A549 (cell line): ENCODE measurements around the gene ZSCAN2. TPM values are rescaled to one million over a fixed set of nuclear protein-coding genes. Genes with fewer than 3 reads are reported as not detected.

Experiments used
- ATAC-seq, 2 experiments: fragments of 200-7000 bp in 1 of 2; fragments of >200 bp in 1 of 2; cut with Nextera tagmentation in 1 of 2; cut with Tn5 transposase in 1 of 2; 3 replicates each; pipeline versions ENCODE4 v1.8.0 to v1.9.1; 2018 to 2020; ENCODE audit warnings: mild to moderate bottlenecking in 1 of 2, moderate library complexity in 1 of 2
- CTCF ChIA-PET: fragments of 300-600 bp; sonication (Branson Sonifier 250); formaldehyde crosslinking; extraction: SDS; loops from one replicate; lab custom pipeline; 2021; ENCODE audit warnings: antibody characterized with exemption, inconsistent platforms; lab: Yijun Ruan, JAX
- POLR2A ChIA-PET: fragments of 350-600 bp; formaldehyde crosslinking; extraction: SDS; loops from one replicate; lab custom pipeline; 2021; ENCODE audit warnings: antibody characterized with exemption, inconsistent platforms; lab: Yijun Ruan, JAX
- DNase-seq, 2 experiments: peaks; one replicate each; pipeline versions ENCODE4 v3.0.0 to v3.0.0-alpha.2; 2011 to 2016; ENCODE audit warnings: low read depth in 1 of 2, low spot score in 1 of 2
- FAIRE-seq: peaks from 2 replicates; lab custom pipeline; 2011; peaks lifted over from hg19 to GRCh38; lab: Jason Lieb, UNC
- H3K27ac ChIP-seq, 2 experiments: fragments of >200 bp; sonication (Bioruptor Twin); formaldehyde crosslinking; 3 replicates each; pipeline ENCODE4 v1.5.1; 2016 to 2017
- H3K4me1 ChIP-seq: fragments of >200 bp; sonication (Bioruptor Twin); formaldehyde crosslinking; 3 replicates; pipeline ENCODE4 v1.6.1; 2016
- H3K4me2 ChIP-seq: fragments of >200 bp; sonication (Bioruptor Twin); formaldehyde crosslinking; 3 replicates; pipeline ENCODE4 v1.6.1; 2016
- H3K4me3 ChIP-seq: fragments of >200 bp; sonication (Bioruptor Twin); formaldehyde crosslinking; 3 replicates; pipeline ENCODE4 v1.5.1; 2016
- H3K9me3 ChIP-seq: fragments of >200 bp; sonication (Bioruptor Twin); formaldehyde crosslinking; 3 replicates; pipeline ENCODE4 v1.6.1; 2016
- BHLHE40 ChIP-seq: IDR thresholded peaks from 2 replicates; pipeline ENCODE4 v1.6.1; 2012; ENCODE audit warnings: low read depth, low read length, inconsistent platforms
- CEBPB ChIP-seq, 2 experiments: fragments of >200 bp in 1 of 2; sonication (Bioruptor Twin) in 1 of 2; formaldehyde crosslinking in 1 of 2; IDR thresholded peaks; 2 replicates each; pipeline ENCODE4 v1.6.1; 2012 to 2016
- CHD4 ChIP-seq: fragments of 200-600 bp; sonication (generic); IDR thresholded peaks from 2 replicates; pipeline ENCODE4 v1.6.1; 2016; ENCODE audit warnings: antibody characterized with exemption, mild to moderate bottlenecking, borderline replicate concordance
- EHF ChIP-seq: fragments of 250-450 bp; sonication (Bioruptor Pico); IDR thresholded peaks from 2 replicates; pipeline ENCODE4 v1.5.0; 2020; ENCODE audit warnings: mild to moderate bottlenecking
- EHMT2 ChIP-seq: fragments of 200-600 bp; sonication (generic); IDR thresholded peaks from 2 replicates; pipeline ENCODE4 v1.6.1; 2016; ENCODE audit warnings: antibody characterized with exemption, low read depth, mild to moderate bottlenecking, moderate library complexity
- ESRRA ChIP-seq: fragments of 150-350 bp; IDR thresholded peaks from 2 replicates; pipeline ENCODE4 v1.6.1; 2014; ENCODE audit warnings: mild to moderate bottlenecking, low read length, borderline replicate concordance
- FOSB ChIP-seq: fragments of 250-450 bp; sonication (Bioruptor Pico); IDR thresholded peaks from 2 replicates; pipeline ENCODE4 v1.5.0; 2020; ENCODE audit warnings: mild to moderate bottlenecking, moderate library complexity
- FOSL2 ChIP-seq, 2 experiments: fragments of 450-650 bp in 1 of 2; fragments of >200 bp in 1 of 2; sonication (Bioruptor Twin) in 1 of 2; formaldehyde crosslinking; IDR thresholded peaks; 2 replicates each; pipeline versions ENCODE4 v1.5.0 to v1.6.1; 2016 to 2020; ENCODE audit warnings: mild to moderate bottlenecking in 1 of 2, moderate library complexity in 1 of 2
- GATA3 ChIP-seq: IDR thresholded peaks from 2 replicates; pipeline ENCODE4 v1.6.1; 2012; ENCODE audit warnings: borderline replicate concordance
- HEYL ChIP-seq: fragments of 250-450 bp; sonication (Bioruptor Pico); IDR thresholded peaks from 2 replicates; pipeline ENCODE4 v1.8.0; 2021; ENCODE audit warnings: mild to moderate bottlenecking, moderate library complexity
- MAFK ChIP-seq: fragments of 450-650 bp; IDR thresholded peaks from 2 replicates; pipeline ENCODE4 v1.6.1; 2014; ENCODE audit not compliant: partially characterized antibody
- POLR2A ChIP-seq: IDR thresholded peaks from 2 replicates; pipeline ENCODE4 v1.6.1; 2012; ENCODE audit warnings: mild to moderate bottlenecking, low read length
- RAD21 ChIP-seq, 2 experiments: fragments of >200 bp in 1 of 2; sonication (Bioruptor Twin) in 1 of 2; formaldehyde crosslinking in 1 of 2; IDR thresholded peaks in 1 of 2; conservative IDR thresholded peaks in 1 of 2; 2 replicates in 1 of 2; 3 replicates in 1 of 2; pipeline ENCODE4 v1.6.1; 2012 to 2018; ENCODE audit warnings: inconsistent platforms in 1 of 2
- SMC3 ChIP-seq: fragments of >200 bp; sonication (Bioruptor Twin); formaldehyde crosslinking; IDR thresholded peaks from 3 replicates; pipeline ENCODE4 v1.6.1; 2018; ENCODE audit warnings: inconsistent platforms
- SREBF2 ChIP-seq: fragments of 450-650 bp; IDR thresholded peaks from 2 replicates; pipeline ENCODE4 v1.6.1; 2014; ENCODE audit warnings: mild to moderate bottlenecking, moderate library complexity
- ZC3H11A ChIP-seq: fragments of 450-650 bp; IDR thresholded peaks from 2 replicates; pipeline ENCODE4 v1.6.1; 2014; ENCODE audit warnings: antibody characterized with exemption, mild to moderate bottlenecking
- ZNF302 ChIP-seq: fragments of 250-450 bp; sonication (Bioruptor Pico); IDR thresholded peaks from 2 replicates; pipeline ENCODE4 v1.9.0; 2021; ENCODE audit warnings: inconsistent platforms, mild to moderate bottlenecking, moderate library complexity
- WGBS: methylation state at CpG from one replicate; pipeline ENCODE4 v1.1.6; 2017; ENCODE audit errors: missing lambda C conversion rate; 5-methylcytosine and 5-hydroxymethylcytosine counted together
- polyA plus RNA-seq, 4 experiments: library from polyadenylated mRNA; depleted of rRNA in 3 of 4; stranded (reverse); fragments of >200 nt; fragmentation: RNase III in 1 of 4; extraction: RNeasy Plus Mini Kit Qiagen cat#74134 plus additional on column Dnase treatment in 1 of 4; gene quantifications; 2 replicates in 3 of 4; 3 replicates in 1 of 4; pipeline ENCODE4 v1.2.3, GENCODE V29; 2011 to 2017
- TF ChIP-seq, protein P1 (sequence below): fragments of >200 bp; sonication (Bioruptor Twin); formaldehyde crosslinking; IDR thresholded peaks from 3 replicates; pipeline ENCODE4 v1.5.1; 2016
- TF ChIP-seq, protein P2 (sequence below): IDR thresholded peaks from 2 replicates; pipeline ENCODE4 v1.6.1; 2012; ENCODE audit warnings: low read depth, borderline replicate concordance
- TF ChIP-seq, protein P3 (sequence below): IDR thresholded peaks from 2 replicates; pipeline ENCODE4 v1.6.1; 2012
- TF ChIP-seq, protein P4 (sequence below): fragments of 250-450 bp; sonication (Bioruptor Pico); IDR thresholded peaks from 2 replicates; pipeline ENCODE4 v1.5.0; 2021; ENCODE audit warnings: mild to moderate bottlenecking, moderate library complexity, borderline replicate concordance
- TF ChIP-seq, protein P5 (sequence below): IDR thresholded peaks from 2 replicates; pipeline ENCODE4 v1.6.1; 2012
- TF ChIP-seq, protein P6 (sequence below): fragments of 250-450 bp; sonication (Bioruptor Pico); IDR thresholded peaks from 2 replicates; pipeline ENCODE4 v1.5.0; 2020; ENCODE audit warnings: low read depth, mild to moderate bottlenecking, moderate library complexity

Gene ZSCAN2
- polyA plus RNA-seq, 2 of the 4 experiments (the other 2 are of a cell fraction), result 16.5 to 17.5 TPM

DNA sequence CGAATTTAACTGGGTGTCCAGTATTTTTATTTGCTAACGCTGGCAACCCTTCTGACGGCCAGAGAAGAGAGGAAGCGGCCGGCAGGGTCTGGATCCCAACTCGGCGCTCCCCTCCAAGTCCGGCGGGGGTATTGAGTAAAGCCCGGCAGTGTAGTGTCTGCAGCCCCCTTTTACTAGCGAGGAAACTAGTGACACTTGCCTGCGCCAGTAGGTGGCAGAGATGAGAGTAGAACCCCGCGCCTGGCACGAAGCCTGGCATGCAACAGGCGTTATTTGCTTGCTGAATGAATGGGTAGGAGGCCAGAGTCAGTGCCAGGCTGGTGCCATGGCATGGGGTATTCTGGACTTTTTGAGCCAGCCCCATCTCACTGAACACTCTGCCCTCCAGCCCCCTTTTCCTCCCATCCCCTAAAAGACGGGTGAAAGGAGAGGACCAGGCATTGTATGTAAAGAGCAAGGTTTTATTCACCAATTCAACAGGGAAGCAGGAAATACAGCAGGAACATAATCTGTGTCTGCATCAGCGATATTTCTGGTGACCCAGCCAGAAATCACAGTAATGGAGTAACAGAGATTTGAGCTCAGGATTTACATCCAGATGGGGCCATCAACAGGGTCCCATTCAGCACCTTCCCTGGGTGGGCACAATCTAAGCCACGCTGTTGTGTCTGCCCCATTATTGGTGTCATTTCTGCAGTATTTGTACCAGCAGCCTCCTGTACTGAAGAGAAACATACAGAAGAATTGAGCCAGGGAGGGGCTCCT, 54.1 kb downstream of the ZSCAN2 start:
- 8% methylated on average over 19 of the region's 19 CpGs for WGBS
- CTCF ChIA-PET, result interaction anchor here (0.6 to 8.6 kb wide), 39 partner anchors 9 to 514 kb away, joined by 3 to 85 read pairs (median 4); partner anchors contain the start of gene SEC11A
- H3K4me2 ChIP-seq, result peak overlapping the region; percentile 86
- H3K4me1 ChIP-seq, result peaks cover 52% of the 10 kb centered on the region
- H3K4me3 ChIP-seq, result peak overlapping the region; percentile 73
- peak; percentile 73 to 88 for DNase-seq
- peak; percentile 44 to 65 for ATAC-seq
- no peaks in the 10 kb centered on the region for H3K9me3 ChIP-seq
- TF ChIP-seq MAFK (peak; percentile 12), RAD21 (conservative IDR thresholded peaks at IDR 0.05 in 1 of 2, IDR thresholded peaks at IDR 0.05 in 1 of 2) (peak; percentile 70 to 74), EHMT2 (no peak), CEBPB (IDR thresholded peaks at IDR 0.05) (0 out of 4 replicates have a peak, but pooled peaks of 1 of the 2 experiments have one; percentile 23), SMC3 (peak; percentile 88), ZNF302 (CRISPR knock-in tag) (no peak), FOSL2 (IDR thresholded peaks at IDR 0.05) (no peak), FOSL2 (CRISPR knock-in tag; IDR thresholded peaks at IDR 0.05) (no peak), GATA3 (peak; percentile 15; the same call in 1 of the 2 replicates), BHLHE40 (no peak)
- TF ChIP-seq, protein P1, sequence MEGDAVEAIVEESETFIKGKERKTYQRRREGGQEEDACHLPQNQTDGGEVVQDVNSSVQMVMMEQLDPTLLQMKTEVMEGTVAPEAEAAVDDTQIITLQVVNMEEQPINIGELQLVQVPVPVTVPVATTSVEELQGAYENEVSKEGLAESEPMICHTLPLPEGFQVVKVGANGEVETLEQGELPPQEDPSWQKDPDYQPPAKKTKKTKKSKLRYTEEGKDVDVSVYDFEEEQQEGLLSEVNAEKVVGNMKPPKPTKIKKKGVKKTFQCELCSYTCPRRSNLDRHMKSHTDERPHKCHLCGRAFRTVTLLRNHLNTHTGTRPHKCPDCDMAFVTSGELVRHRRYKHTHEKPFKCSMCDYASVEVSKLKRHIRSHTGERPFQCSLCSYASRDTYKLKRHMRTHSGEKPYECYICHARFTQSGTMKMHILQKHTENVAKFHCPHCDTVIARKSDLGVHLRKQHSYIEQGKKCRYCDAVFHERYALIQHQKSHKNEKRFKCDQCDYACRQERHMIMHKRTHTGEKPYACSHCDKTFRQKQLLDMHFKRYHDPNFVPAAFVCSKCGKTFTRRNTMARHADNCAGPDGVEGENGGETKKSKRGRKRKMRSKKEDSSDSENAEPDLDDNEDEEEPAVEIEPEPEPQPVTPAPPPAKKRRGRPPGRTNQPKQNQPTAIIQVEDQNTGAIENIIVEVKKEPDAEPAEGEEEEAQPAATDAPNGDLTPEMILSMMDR, result peak; percentile 84
- TF ChIP-seq, protein P2, sequence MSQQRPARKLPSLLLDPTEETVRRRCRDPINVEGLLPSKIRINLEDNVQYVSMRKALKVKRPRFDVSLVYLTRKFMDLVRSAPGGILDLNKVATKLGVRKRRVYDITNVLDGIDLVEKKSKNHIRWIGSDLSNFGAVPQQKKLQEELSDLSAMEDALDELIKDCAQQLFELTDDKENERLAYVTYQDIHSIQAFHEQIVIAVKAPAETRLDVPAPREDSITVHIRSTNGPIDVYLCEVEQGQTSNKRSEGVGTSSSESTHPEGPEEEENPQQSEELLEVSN, result no peak
- TF ChIP-seq, protein P3, sequence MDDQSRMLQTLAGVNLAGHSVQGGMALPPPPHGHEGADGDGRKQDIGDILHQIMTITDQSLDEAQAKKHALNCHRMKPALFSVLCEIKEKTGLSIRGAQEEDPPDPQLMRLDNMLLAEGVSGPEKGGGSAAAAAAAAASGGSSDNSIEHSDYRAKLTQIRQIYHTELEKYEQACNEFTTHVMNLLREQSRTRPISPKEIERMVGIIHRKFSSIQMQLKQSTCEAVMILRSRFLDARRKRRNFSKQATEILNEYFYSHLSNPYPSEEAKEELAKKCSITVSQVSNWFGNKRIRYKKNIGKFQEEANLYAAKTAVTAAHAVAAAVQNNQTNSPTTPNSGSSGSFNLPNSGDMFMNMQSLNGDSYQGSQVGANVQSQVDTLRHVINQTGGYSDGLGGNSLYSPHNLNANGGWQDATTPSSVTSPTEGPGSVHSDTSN, result no peak
- TF ChIP-seq, protein P4, sequence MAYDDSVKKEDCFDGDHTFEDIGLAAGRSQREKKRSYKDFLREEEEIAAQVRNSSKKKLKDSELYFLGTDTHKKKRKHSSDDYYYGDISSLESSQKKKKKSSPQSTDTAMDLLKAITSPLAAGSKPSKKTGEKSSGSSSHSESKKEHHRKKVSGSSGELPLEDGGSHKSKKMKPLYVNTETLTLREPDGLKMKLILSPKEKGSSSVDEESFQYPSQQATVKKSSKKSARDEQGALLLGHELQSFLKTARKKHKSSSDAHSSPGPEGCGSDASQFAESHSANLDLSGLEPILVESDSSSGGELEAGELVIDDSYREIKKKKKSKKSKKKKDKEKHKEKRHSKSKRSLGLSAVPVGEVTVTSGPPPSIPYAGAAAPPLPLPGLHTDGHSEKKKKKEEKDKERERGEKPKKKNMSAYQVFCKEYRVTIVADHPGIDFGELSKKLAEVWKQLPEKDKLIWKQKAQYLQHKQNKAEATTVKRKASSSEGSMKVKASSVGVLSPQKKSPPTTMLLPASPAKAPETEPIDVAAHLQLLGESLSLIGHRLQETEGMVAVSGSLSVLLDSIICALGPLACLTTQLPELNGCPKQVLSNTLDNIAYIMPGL (CRISPR knock-in tag), result peak; percentile 39; the same call in 1 of the 2 replicates
- TF ChIP-seq, protein P5, sequence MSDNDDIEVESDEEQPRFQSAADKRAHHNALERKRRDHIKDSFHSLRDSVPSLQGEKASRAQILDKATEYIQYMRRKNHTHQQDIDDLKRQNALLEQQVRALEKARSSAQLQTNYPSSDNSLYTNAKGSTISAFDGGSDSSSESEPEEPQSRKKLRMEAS, result 0 out of 2 replicates have a peak, but pooled peaks have one; percentile 39
- TF ChIP-seq, all 56 proteins: peak for 8
- peak overlapping the region; percentile 90 to 95 for H3K27ac ChIP-seq
- POLR2A ChIA-PET, result interaction anchor here (0.6 to 2.1 kb wide), 14 partner anchors 10 to 273 kb away, joined by 3 to 15 read pairs (median 6); partner anchors contain the start of genes SEC11A and ZSCAN2
- FAIRE-seq, result peak; percentile 36

DNA sequence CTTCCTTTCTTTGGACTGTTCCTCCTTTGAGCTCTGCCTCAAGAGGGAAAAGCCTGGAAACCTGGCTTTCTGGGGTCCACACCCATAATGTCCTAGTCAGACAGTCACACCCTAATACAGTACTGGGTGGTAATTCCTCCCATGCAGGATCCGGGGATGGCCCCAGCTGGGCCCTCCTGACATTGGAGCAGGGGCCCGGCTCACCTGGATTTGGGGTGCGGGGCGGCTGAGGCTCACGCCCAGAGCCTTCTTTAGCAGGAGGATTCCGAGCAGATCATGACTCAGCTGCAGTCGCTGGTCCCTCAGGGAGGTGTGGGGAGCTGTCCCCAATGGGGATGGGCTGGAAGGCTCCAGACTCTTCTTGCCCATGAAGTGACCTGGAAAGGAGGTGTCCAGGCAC, 56.2 kb downstream of the ZSCAN2 start:
- FAIRE-seq (no peak), DNase-seq (no peak), ATAC-seq (no peak)
- CTCF ChIA-PET, result interaction anchor here (0.7 to 8.6 kb wide), 19 partner anchors 12 to 517 kb away, joined by 3 to 85 read pairs (median 4); no protein-coding TSS in a partner anchor
- H3K4me1 ChIP-seq, result peaks cover 42% of the 10 kb centered on the region
- H3K27ac ChIP-seq, result peak overlapping the region in 1 of 2 experiments; percentile 88; a peak in 3 of 6 replicates
- POLR2A ChIA-PET, result interaction anchor here (0.6 to 1.5 kb wide), 2 partner anchors 52 to 271 kb away, joined by 3 read pairs; no protein-coding TSS in a partner anchor
- no peaks in the 10 kb centered on the region for H3K9me3 ChIP-seq
- WGBS, result 87% methylated on average over 7 of the region's 7 CpGs
- no peak overlapping the region for H3K4me3 ChIP-seq
- peak overlapping the region; percentile 79; the same call in 2 of the 3 replicates for H3K4me2 ChIP-seq
- TF ChIP-seq, protein P4 (CRISPR knock-in tag), result no peak
- no peak for TF ChIP-seq POLR2A
- TF ChIP-seq ZC3H11A, result no peak
- TF ChIP-seq HEYL (CRISPR knock-in tag), result no peak
- no peak for TF ChIP-seq FOSB
- TF ChIP-seq EHF (CRISPR knock-in tag), result no peak
- TF ChIP-seq, protein P1, result no peak
- no peak for TF ChIP-seq SREBF2
- TF ChIP-seq, protein P6, sequence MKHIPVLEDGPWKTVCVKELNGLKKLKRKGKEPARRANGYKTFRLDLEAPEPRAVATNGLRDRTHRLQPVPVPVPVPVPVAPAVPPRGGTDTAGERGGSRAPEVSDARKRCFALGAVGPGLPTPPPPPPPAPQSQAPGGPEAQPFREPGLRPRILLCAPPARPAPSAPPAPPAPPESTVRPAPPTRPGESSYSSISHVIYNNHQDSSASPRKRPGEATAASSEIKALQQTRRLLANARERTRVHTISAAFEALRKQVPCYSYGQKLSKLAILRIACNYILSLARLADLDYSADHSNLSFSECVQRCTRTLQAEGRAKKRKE (CRISPR knock-in tag), result no peak
- no peak for TF ChIP-seq CHD4
- TF ChIP-seq SMC3, result no peak
- TF ChIP-seq ESRRA, result no peak
